IPS-NIHi7 (cell line): ENCODE results near the gene FBRSL1.
"Not testable (repeated sequence)": the region's sequence is repeated elsewhere in the genome, so short reads cannot be mapped to it uniquely, and the experiment has no call there.

ENCODE experiments used
- DNase-seq: peaks from one replicate; pipeline ENCODE4 v3.0.0; 2012; ENCODE audit warnings: mixed read lengths; ENCODE audit errors: extremely low spot score

The FBRSL1 gene

DNA sequence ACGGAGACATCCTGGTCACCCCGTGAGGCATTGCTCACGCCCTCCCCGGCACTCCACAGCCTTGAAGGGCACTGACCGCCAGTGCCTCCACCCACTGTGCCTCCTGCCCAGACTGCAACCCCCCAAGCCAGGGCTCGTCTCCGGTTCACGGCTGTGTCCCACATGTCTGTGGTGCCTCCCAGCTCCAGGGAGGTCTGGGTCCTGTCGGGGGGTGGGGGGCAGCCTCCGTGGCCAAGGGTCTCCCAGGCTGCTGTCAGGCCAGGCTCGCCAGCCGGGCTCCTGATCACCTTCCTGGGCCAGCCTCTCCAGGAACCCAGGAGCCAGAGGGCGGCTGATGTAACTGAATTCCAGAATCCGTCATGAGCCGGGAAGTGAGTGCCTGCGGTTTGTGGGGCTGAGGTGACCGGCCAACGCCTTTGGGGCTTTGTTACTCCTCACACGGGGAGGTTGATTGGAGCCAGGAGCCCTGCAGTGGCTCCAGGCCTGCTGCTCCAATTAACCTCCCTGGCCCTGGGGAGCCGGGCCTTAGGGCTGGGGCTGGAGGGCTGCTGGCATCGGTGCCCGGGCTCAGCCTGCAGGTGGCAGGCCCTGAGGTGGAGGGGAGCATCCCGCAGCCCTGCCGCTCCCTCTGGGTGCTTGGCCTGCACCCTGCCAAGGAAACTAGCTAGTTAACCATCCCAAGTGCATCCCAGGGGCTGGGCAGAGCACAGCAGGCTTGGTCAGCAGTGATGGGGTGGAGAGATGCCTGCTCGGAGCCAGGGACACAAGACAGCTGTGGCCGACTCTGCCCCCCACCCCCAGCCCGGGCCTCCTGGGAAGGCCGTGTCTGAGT, 36.4 kb upstream of the FBRSL1 start:
- DNase-seq: no peak

DNA sequence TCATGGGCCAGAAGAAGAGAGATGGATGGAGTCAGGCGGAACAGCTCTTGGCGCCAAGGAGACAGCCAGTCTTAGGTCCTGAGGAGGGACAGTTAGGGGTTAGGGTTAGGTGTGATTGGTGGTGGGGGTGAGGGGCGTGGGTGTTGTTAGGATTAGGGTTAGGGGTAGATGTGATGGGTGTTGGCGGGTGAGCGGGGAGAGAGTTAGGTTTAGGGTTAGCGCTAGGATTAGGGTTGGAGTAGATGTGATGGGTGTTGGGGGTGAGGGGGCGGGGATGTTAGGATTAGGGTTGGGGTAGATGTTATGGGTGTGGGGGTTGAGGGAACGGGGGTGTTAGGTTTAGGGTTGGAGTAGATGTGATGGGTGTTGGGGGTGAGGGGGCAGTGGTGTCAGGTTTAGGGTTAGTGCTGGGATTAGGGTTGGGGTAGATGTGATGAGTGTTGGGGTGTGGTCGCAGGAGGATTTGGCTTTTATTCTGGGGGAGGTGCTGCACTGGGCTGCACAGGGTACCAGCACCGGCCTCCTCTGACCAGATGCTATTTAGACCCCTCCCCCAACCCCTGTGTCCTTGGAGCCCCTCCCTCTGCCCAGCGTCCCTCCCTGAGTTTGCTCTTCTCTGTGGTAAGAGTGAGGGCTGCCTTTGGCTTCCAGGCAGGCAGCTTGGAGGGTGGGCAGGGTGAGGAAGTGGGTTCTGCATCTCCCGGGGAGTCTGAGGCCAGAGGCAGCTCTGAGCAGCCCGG, 35.6 kb upstream of the FBRSL1 start:
- no peak for DNase-seq

DNA sequence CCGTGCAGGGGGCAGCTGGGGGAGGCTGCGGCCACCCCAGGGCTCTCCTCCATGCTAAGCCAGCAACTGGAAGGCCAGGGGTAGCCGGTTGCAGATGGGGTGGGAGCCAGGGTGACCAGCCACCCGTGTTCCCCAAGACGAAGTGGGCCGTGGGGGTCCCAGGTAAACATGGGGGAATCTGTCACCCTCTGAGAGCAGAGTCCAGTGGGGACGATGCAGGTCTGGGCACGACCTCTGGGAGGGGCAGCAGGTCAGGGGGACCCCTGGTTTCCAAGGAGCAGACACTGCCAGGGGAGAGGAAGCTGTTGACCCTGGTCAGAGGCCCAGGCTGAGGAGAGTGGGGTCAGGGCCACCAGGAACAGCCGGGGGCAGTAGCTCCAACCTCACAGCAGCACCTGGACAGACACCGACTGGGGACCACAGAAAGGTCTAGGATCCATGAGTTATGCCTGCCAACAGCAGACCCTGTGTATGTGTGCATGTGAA, 35.0 kb upstream of the FBRSL1 start:
- DNase-seq: no peak

DNA sequence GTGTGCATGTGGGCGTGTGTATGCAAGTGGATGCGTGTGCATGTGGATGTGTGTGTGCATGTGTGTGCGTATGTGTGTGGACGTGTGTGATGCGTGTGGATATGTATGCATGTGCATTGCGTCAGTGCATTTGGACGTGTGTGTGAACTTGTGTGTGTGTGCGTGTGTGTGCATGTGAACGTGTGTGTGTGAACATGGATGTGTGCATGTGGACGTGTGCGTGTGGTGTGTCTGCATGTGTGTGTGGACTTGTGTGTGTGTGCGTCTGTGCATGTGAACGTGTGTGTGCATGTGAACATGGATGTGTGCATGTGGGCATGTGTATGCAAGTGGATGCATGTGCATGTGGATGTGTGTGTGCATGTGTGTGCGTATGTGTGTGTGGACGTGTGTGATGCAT, 34.4 kb upstream of the FBRSL1 start:
- no peak for DNase-seq

DNA sequence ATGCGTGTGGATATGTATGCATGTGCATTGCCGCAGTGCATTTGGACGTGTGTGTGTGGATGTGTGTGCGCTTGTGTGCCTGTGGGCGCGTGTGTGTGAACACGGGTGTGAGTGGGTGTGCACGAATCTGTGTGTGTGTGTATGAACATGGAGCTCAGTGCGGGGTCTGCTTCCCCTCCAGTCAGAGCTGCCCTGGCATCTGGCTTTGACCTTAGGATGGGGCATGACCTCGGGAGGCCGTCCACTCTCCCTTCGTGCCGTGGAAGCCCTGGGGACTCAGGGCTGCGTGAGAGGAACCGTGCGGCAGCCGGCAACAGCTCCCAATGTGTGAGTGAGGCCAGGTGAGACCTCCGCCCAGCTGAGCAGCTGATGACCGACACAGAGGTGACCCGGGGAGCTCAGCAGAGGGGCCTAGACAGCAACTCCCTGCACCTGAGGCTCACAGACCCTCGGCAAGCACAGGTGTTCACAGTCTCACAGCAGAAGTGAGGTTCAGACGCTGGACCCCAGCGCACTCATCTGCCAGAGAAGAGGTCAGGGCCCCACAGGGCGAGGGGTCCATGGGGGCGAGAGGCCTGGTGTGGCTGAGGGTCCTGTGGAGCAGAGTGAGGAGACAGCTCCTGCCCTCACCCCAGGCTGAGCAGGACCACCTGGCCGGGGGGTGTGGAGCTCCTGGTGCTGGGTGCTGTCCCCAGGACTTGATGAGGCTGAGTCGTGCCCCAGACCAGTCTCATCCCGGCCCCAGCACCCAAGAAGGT, 33.6 kb upstream of the FBRSL1 start:
- DNase-seq: no peak

DNA sequence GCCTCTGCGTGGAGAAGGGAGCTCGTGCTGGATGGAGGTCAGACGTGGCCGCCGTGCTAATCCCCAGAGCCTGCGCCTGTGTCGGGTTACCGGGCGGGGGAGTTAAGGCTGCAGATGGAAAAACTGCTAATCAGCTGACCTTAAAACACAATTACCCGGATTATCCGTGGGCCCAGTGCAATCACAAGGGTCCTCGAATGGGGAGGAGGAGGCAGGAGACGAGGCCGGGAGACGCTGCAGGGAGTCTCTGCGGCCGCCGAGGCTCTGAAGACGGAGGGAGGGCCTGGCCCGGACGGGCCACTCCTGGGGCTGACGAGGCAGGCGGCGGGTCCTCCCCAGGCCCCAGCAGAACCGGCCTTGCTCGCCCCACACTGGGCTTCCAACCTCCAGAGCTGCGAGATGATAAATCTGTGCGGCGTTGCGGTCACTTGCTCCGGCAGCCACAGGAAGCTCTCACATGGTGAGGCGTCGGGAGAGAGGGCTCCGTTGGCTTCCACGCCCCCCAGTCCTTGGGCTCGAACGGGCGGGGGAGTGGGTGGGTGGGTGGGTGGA, 32.9 kb upstream of the FBRSL1 start:
- DNase-seq: no peak

DNA sequence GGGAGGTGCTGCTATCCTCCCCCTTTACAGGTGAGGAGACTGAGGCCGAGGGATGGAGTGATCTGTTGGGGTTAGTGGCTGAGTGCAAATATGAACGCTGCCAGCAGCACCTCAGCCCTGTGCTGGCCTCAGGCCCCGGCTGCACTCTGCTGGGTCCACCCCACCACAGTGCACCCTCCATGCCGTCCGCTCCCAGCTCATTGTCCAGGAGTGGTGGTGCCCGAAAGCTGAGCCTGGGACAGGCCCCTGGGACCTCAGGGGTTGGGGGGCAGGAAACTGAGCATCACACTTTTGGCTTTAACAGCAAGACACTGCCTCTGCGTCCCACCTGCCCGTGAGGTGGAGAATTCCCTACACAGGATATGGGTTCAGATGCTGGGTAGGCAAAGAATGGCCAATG, 31.5 kb upstream of the FBRSL1 start:
- DNase-seq: no peak

DNA sequence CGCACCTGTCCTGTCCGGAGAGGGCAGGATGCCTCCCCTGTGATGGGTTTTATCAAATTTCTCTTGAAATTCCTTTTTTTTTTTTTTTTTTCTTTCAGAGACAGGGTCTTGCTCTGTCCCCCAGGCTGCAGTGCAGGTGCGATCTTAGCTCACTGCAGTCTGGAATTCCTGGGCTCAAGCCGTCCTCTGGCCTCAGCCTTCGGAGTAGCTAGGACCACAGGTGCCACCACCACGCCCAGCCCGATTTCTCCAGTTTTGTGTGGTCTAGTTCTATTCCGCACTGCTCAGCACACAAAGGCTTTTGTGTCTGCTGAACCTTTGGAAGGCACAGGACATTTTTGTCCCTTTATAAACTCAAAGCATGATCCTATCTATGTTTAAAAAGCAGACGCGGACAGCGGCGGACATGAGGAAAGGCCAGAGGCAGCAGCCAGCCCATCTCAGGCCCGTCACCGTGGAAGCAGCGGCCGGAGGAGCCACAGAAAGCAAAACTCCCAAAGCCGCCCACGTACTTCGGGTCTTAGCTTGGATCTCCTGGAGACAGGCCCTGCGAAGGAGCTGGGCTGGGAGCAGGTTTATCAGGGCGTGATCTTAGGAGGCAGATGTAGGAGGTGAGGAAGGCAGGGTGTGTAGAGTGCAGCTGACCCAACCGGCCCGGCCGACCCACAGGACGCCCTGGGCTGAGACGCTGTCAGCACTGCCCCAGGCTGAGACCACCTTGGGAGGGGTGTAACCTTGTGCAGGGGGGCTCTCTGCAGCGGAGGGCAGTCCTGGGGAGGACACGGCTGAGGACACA, 30.9 kb upstream of the FBRSL1 start:
- DNase-seq: no peak

DNA sequence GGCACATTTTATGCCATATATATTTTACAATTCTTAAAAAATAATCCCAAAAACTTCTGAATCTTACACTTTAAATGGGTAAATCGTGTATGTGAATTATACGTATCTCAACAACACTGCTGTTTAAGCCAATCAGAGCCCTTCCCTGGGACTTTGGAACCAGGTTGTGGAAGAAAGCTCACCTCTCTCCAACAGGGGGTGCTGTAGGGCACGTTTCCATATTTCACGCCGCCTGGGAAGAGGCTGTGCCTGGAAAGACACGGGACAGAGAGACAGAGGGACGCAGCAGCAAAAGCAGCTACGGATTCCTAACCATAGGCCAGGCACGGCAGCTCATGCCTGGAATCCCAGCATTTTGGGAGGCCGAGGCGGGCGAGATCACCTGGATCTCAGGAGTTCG, 29.4 kb upstream of the FBRSL1 start:
- DNase-seq: peak; percentile 56

DNA sequence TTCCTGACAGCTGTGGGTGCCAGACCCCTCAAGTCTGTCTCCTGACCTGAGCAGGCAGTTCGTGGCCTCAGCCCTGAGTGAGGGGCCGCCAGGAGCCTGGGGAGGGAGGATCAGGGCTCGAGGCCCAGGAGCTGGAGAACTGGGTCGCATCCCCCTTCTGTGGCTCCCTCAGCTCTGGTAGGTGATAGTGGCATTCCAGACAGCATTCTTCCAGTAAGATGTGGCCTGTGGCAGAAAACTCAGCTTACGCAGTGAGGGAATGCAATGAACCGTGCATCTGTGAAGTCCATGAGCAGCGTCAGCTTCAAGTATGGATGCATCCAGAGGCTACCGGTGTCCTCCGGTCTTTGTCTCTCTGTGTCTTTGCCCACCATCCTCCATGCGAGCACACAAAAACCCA, 28.4 kb upstream of the FBRSL1 start:
- no peak for DNase-seq

DNA sequence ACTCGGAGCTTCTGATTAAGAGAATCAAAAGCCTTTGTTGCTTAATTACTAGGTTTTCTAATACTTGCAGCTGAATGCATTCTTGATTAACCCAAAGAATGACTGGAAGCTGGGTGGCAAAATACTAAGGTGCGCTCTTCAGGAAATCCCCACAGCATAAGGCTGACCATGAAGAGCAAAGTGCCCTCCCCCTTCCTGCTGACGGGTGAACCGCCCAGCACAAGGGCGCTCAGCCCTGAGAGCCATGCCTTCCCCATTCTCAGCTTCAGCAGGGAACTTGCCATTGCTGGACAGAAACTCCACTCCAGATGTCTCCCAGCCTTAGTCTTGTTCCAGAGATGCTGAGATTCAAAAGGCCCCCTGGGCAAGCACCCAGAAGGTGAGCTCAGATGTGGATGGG, 27.2 kb upstream of the FBRSL1 start:
- no peak for DNase-seq

DNA sequence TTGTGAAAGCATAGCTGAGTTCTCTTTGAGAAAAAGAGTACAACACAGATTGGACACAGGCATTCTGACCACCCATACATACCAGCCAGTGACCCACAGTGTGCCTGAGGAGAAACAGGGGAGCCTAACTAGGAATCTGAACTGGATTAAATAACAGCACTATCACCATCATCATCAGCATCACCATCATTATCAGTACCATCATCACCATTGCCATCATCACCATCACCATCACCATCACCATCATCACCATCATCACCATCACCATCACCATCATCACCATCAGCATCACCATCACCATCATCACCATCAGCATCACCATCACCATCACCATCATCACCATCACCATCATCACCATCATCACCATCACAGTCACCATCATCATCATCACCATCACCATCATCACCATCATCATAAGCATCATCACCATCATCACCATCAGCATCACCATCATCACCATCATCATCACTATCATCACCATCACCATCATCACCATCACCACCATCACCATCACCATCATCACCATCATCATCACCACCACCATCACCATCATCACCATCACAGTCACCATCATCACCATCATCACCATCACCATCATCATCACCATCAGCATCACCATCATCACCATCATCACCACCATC, 26.5 kb upstream of the FBRSL1 start:
- DNase-seq: not testable (repeated sequence)

DNA sequence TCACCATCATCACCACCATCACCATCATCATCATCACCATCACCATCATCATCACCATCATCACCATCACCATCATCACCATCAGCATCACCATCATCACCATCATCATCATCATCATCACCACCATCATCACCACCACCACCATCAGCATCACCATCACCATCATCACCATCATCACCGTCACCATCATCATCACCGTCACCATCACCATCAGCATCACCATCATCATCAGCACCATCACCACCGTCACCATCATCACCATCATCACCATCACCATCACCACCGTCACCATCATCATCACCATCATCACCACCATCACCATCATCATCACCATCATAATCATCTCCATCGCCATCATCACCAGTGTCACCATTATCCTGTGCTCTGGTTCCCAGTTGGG, 25.6 kb upstream of the FBRSL1 start:
- DNase-seq: not testable (repeated sequence)

DNA sequence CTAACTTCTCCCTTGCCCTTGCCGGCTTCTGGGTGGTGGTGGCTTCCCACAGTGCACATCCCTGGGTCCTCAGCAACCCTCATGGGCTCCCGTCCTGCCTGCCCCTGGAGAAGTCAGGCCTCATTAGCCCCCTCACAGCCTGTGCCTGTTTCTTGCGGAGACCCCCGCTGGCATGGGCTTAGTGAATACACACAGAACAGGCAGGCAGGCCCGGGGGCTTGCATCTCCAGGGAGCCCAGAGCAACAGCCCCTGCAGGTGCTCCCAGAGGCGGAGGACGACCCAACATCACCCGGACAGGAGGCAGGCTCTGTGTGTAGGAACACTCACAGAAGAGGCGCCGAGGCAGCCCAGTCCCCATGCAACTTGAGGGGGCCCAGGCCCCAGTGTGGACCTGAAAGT, 25.1 kb upstream of the FBRSL1 start:
- DNase-seq: no peak

DNA sequence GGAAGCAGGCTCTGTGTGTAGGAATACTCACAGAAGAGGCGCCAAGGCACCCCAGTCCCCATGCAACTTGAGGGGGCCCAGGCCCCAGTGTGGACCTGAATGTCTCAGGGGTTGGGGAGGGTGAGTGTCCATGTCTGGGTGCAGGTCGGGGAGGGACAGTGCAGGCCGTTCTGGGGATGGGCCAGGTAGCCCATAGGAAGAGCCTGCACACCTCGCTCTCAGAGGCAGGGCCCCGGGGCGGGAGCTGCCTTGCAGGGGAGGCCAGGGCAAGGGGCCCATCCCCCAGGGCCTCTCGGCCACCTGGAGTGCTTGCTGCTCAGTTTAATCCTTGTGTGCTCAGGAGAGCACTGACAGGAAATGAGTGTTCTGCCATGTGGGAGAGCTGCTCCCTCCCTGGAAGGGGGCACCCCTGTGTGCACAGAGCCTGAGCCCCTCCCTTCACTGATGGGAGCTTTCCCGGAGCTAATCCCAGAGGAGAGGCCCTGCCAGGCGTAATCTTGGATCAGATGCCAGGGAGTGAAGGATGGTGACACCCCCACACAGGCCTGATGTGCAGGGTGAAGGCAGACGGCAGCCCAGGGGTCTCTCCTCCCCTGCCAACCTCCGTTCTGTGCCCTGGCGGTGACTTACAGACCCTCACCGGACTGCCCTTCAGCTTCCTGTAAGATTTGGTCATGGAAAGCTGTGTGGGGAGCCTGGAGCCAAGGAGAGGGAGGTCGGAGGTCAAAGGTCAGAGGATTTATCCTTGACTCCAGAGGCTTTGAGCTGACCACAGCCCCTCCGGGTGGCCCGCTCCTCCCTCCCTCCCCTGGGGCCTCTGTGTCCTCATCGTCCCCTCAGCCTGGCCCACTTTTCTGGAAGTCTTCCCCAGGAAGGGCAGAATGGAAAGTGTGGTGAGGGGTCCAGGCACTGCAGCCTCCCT, 24.4 kb upstream of the FBRSL1 start:
- DNase-seq: no peak

DNA sequence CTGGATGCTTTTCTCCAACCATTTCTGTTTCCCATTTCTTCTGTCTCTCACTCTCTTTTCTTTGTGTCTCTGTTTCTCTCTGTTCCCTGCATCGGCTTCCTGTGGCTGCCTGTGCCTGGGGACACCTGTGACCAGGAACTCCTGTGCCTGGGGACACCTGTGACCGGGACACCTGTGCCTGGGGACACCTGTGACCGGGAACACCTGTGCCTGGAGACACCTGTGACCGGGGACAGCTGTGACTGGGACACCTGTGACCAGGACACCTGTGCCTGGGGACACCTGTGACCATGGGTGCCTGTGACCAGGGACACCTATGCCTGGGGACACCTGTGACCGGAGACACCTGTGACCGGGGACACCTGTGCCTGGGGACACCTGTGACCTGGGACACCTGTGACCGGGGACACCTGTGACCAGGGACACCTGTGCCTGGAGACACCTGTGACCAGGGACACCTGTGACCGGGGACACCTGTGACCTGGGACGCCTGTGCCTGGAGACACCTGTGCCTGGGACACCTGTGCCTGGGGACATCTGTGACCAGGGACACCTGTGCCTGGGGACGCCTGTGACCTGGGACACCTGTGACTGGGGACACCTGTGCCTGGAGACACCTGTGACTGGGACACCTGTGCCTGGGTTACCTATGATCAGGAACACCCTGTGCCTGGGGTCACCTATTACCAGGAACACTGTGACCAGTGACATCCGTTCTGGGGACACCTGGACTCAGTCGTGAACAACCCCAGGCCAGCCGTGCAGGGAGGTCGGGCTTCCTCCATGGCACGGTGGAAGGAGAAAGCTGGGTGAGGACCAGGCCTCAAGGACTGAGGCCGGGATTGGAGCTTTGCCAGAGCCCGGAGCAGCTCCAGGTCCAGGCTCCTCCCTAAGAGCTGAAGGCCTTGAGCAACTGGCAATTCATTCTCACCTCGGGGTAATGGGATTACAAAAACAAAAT, 23.4 kb upstream of the FBRSL1 start:
- DNase-seq: no peak

DNA sequence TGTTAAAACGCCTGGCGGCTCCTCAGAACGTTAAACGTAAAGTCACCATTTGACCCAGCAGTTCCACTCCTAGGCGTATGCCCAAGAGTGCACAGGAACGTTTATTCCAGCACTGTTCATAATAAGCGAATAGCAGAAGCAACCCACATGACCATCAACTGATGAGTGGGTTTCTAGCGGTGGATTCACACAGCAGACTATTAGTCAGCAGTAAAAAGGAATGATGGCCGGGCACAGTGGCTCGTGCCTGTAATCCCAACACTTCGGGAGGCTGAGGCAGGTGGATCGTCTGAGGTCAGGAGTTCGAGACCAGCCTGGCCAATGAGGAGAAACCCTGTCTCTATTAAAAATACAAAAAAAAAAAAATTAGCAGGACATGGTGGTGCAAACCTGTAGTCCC, 22.4 kb upstream of the FBRSL1 start:
- DNase-seq: no peak

DNA sequence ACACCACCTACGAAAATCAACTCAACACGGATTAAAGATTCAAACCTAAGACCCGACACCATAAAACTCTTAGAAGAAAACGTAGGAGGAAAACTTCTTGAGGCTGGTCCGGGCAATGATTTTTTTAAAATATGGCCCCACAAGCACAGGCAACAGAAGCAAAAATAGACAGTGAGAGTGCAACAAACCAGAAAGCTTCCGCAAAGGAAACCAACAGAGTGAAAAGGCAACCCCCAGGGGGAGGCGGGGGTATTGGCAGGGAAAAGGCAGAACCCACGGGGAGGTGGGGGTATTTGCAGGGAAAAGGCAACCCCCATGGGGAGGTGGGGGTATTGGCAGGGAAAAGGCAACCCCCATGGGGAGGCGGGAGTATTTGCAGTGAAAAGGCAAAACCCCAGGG, 20.5 kb upstream of the FBRSL1 start:
- DNase-seq: no peak

DNA sequence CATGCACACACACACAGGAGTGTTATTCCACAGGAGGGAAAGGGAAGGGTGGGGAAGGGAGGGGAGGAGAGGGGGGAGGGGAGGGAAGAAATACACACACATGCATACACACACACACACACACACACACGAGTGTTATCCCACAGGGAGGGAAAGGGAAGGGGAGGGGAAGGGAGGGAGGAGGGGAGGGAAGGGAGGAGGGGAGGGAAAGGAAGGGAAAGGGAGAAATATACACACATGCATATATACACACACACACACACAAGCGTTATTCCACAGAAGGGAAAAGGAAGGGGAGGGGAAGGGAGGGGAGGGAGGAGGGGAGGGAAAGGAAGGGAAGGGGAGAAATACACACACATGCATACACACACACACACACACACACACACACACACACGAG, 19.6 kb upstream of the FBRSL1 start:
- no peak for DNase-seq
